HG02938 (cell line): ENCODE data around the gene TNFSF13.

Experiments used
- ATAC-seq: cut with Tn5 transposase; IDR thresholded peaks from one replicate; pipeline ENCODE4 v1.9.1; 2021; ENCODE audit warnings: mild to moderate bottlenecking, moderate library complexity; ENCODE audit not compliant: unreplicated experiment

The TNFSF13 gene

DNA sequence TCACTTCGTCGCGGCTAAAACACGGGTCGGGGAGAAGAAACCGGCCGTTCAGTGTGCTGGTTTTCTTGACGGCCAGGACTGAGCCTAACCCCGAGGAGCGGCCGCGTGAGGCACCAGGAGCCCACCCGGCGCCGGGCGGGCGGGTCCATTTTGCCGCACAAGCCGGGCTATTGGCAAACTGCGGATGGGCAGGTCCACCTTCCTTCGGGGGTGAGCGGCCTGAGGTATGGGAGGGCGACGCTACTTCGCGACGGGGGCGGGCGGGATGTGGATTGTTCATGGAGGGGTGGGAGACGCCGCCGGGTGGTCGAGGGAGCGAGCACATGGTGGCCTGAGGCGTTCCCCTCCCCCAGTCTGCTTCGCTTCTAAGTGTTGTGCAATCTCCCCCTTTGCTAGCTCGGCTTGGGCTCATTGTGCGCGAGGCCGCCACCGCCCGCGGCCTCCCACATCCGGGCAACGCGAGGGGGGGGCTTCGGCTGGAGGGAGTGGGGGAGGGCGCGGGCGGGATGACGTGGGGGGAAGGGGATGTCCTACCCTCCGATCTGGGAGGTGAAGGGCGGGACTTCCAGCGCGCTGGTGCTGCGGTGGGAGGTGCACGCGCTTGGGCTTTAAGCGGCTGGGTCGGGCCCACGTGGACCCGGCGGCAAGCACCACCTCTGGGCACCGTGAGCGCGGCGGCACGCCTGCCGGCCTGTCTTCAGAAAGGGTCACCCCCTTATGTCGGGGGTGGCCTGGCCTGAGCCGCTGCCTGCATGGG, 15.0 kb downstream of the TNFSF13 start:
- ATAC-seq, result no peak

GRCh38 chr17:7574176-7574953, 15.8 kb downstream of the TNFSF13 start:
- ATAC-seq, result no peak

GRCh38 chr17:7575481-7575883, 16.9 kb downstream of the TNFSF13 start:
- no peak for ATAC-seq

DNA sequence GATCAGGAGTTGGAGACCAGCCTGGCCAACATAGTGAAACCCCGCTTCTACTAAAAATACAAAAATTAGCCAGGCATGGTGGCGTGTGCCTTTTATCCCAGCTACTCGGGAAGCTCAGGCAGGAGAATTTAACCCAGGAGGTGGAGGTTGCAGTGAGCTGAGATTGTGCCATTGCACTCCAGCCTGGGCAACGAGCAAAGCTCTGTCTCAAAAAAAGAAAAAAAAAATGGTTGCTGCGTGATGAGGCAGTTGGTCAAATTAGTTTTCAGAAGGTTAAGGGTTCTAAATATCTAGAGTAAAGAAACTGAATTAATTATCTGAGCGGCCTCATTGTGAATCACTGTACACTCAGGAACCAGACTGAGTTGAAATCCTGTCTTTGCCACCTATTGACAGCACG, 17.4 kb downstream of the TNFSF13 start:
- no peak for ATAC-seq

- no peak for ATAC-seq
Observed at GRCh38 chr17:7576432-7576937, 17.9 kb downstream of the TNFSF13 start.

- ATAC-seq, result no peak
Observed at GRCh38 chr17:7577327-7578199, 19.0 kb downstream of the TNFSF13 start.

GRCh38 chr17:7579001-7579833, 20.7 kb downstream of the TNFSF13 start, which contains the start of gene CD68:
Gene CD68 (plus strand): TSS chr17:7579638. CDS start chr17:7579678, 40 bp downstream.
- peak; percentile 41 for ATAC-seq

GRCh38 chr17:7579834-7580603, 21.5 kb downstream of the TNFSF13 start:
- ATAC-seq, result no peak

DNA sequence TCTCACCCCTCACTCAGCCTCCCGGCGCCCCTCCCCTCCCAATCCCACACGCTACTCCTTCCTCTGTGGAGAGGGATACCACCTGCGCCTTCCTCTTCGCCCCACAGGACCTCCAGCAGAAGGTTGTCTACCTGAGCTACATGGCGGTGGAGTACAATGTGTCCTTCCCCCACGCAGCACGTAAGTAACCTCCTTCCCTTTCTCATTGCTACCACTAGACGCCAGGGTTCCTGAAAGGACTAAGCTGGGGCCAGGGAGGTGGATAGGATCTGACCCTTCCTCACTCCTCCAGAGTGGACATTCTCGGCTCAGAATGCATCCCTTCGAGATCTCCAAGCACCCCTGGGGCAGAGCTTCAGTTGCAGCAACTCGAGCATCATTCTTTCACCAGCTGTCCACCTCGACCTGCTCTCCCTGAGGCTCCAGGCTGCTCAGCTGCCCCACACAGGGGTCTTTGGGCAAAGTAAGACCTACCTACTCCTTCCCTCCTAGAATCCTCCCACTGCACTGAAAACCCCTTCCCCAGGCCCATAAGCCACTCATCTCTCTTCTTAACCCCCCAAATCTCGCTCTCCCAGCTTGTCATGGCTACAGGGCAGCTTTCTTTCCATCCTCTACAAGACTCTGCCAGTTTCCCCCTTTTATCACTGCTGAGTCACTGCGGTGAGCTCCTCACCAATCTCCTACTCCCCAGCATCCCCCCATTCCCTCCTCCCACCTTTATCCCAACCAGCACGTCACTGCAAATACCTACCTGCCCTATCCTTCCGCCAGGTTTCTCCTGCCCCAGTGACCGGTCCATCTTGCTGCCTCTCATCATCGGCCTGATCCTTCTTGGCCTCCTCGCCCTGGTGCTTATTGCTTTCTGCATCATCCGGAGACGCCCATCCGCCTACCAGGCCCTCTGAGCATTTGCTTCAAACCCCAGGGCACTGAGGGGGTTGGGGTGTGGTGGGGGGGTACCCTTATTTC, 22.3 kb downstream of the TNFSF13 start:
- no peak for ATAC-seq

- no peak for ATAC-seq
Observed at GRCh38 chr17:7582396-7583252, 24.1 kb downstream of the TNFSF13 start.

DNA sequence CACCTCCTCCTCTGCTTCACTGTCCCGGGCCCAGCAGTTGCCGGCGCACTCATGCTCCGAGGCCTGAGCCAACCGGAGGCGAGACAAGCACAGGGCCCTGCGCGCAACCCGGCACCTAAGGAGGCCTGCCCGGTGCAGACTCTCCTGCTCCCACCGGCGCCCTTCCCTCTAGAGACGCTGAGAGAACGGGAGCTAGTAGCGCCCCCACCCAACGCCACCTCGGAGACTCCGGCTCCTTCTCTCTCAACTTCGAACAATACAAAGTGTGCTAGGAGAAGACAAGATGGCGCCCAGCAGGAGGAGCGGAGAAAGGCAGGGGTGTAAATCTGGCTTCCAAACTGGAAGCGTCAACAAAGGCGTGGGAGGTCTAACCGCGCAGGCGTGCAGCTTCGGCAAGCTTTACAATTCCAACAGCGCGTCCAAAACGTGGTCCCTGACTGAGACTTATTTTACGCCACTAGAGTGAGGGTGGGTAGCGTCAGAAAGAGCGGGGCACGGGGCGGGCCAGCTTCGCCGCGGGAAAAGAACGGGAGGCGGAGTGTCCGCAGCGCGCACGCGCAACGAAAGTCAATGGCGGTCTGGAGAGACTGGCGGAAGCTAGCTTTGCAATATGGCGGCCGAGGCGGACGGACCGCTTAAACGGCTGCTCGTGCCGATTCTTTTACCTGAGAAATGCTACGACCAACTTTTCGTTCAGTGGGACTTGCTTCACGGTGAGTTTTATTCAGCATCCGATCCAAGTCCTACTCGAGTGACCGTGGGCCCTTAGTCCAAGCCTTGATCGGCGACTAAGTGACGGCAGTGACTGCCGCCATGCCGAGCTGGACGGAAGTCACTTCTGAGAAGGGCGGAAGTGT, 24.9 kb downstream of the TNFSF13 start, which contains the start of gene MPDU1:
Gene MPDU1 (plus strand): TSS at position 600 of the 857 bp plus-strand sequence. CDS start 11 bp downstream, at position 611.
- ATAC-seq, result peak; percentile 58

DNA sequence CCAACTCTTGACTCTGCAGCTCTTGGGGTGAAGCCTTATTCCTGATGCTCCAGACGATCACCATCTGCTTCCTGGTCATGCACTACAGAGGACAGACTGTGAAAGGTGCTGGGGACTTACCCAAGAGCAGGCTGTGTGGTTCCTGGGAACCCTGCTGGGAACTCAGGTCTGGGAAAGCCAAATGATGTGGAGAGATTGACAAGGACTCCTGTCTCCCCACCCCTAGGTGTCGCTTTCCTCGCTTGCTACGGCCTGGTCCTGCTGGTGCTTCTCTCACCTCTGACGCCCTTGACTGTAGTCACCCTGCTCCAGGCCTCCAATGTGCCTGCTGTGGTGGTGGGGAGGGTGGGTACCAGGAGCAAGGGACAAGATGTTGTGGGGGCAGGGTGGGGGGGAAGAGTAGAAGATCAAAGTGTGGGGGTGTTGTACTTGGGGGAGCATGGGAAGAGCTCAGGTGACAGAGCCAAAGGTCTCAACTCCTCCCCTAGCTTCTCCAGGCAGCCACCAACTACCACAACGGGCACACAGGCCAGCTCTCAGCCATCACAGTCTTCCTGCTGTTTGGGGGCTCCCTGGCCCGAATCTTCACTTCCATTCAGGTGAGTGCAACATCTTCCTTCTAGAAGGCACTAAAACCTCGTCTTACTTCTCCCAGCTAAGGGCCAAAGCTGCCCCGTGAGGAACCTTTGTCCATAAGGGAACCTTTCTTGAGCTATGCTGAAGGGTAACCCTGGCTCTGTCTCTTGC, 28.3 kb downstream of the TNFSF13 start:
- ATAC-seq, result no peak

DNA sequence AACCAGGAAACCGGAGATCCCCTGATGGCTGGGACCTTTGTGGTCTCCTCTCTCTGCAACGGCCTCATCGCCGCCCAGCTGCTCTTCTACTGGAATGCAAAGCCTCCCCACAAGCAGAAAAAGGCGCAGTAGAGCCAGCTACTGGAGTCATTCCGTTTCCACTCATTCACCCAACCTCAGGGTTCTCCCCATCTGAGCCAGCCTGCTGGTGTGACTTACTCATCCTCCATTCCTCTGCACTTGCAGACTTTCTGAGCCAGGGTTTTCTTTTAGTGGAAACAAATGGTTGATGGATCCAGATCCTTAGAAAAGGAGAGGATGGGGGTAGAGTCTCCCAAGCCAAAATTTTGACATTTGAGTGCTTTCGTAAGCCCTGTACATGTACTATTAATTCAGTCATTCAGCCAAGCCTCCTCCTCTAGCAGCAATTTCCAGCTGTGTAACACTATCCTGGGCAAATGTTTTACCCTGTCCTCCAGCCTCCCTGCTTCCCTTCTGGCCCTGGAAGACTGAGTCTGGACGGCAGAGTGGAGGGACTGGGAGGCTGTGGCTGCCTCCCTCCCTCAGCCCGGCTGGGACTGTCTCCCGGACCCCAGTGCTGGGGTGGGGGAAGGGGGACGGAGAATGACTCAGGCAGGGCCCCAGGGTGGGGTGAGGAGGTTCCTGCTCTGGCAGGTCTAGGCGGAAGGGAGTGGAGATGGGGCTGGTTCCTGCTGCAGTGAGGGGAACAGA, 29.0 kb downstream of the TNFSF13 start:
- no peak for ATAC-seq

GRCh38 chr17:7588553-7589203, 30.1 kb downstream of the TNFSF13 start:
- no peak for ATAC-seq
